HUES48 (cell line): ENCODE measurements around the gene UBP1.
"Not testable (repeated sequence)": the region's sequence is repeated elsewhere in the genome, so short reads cannot be mapped to it uniquely, and the experiment has no call there.

Source experiments
- H3K27ac ChIP-seq: one replicate; pipeline ENCODE4 v1.7.0; 2013; ENCODE audit warnings: low read depth, low read length, inconsistent platforms
- H3K27me3 ChIP-seq: 2 replicates; pipeline ENCODE4 v1.6.1; 2013; ENCODE audit warnings: mild to moderate bottlenecking, low read length; ENCODE audit not compliant: control insufficient read depth, insufficient read depth
- H3K36me3 ChIP-seq: 2 replicates; pipeline ENCODE4 v1.6.1; 2013; ENCODE audit warnings: low read length; ENCODE audit not compliant: control insufficient read depth, insufficient read depth
- H3K4me1 ChIP-seq: 2 replicates; pipeline ENCODE4 v1.6.1; 2013; ENCODE audit warnings: mild to moderate bottlenecking, low read length; ENCODE audit not compliant: control insufficient read depth, insufficient read depth
- H3K4me3 ChIP-seq: 2 replicates; pipeline ENCODE4 v1.5.1; 2013; ENCODE audit warnings: mild to moderate bottlenecking, low read depth, low read length
- H3K9ac ChIP-seq: 2 replicates; pipeline ENCODE4 v1.6.1; 2013; ENCODE audit warnings: mild to moderate bottlenecking, low read depth, low read length, moderate library complexity
- H3K9me3 ChIP-seq: 2 replicates; pipeline ENCODE4 v1.6.1; 2013; ENCODE audit warnings: low read length; ENCODE audit not compliant: control insufficient read depth, insufficient read depth

The UBP1 gene

GRCh38 chr3:33364060-33364459, 76.1 kb downstream of the UBP1 start:
- Histone ChIP-seq H3K27me3 (no peaks in the 10 kb centered on the region), H3K36me3 (no peaks in the 10 kb centered on the region), H3K27ac (no peak overlapping the region), H3K4me3 (no peak overlapping the region), H3K9ac (no peak overlapping the region), H3K4me1 (no peaks in the 10 kb centered on the region), H3K9me3 (no peaks in the 10 kb centered on the region)

- Histone ChIP-seq H3K27ac (no peak overlapping the region), H3K36me3 (no peaks in the 10 kb centered on the region), H3K4me1 (no peaks in the 10 kb centered on the region), H3K27me3 (no peaks in the 10 kb centered on the region), H3K9ac (no peak overlapping the region), H3K4me3 (no peak overlapping the region), H3K9me3 (no peaks in the 10 kb centered on the region)
These were observed 76.9 kb downstream of the UBP1 start for GRCh38 chr3:33363113-33363800.

GRCh38 chr3:33360136-33360825, 79.9 kb downstream of the UBP1 start:
- Histone ChIP-seq H3K27me3 (no peaks in the 10 kb centered on the region), H3K4me1 (no peaks in the 10 kb centered on the region), H3K9ac (no peak overlapping the region), H3K36me3 (no peaks in the 10 kb centered on the region), H3K27ac (no peak overlapping the region), H3K9me3 (no peaks in the 10 kb centered on the region), H3K4me3 (no peak overlapping the region)

GRCh38 chr3:33358172-33358781, 81.9 kb downstream of the UBP1 start:
- H3K4me1 ChIP-seq: no peaks in the 10 kb centered on the region
- no peaks in the 10 kb centered on the region for H3K27me3 ChIP-seq
- no peak overlapping the region for H3K4me3 ChIP-seq
- H3K36me3 ChIP-seq: no peaks in the 10 kb centered on the region
- H3K9me3 ChIP-seq: no peaks in the 10 kb centered on the region
- H3K27ac ChIP-seq: no peak overlapping the region
- H3K9ac ChIP-seq: no peak overlapping the region

GRCh38 chr3:33355611-33356010, 84.6 kb downstream of the UBP1 start:
- no peaks in the 10 kb centered on the region for H3K27me3 ChIP-seq
- no peak overlapping the region for H3K4me3 ChIP-seq
- H3K27ac ChIP-seq: no peak overlapping the region
- H3K4me1 ChIP-seq: no peaks in the 10 kb centered on the region
- no peak overlapping the region for H3K9ac ChIP-seq
- H3K9me3 ChIP-seq: no peaks in the 10 kb centered on the region
- no peaks in the 10 kb centered on the region for H3K36me3 ChIP-seq

GRCh38 chr3:33339758-33340157, 100.4 kb downstream of the UBP1 start:
- peaks cover 7% of the 10 kb centered on the region for H3K4me1 ChIP-seq
- no peaks in the 10 kb centered on the region for H3K27me3 ChIP-seq
- no peak overlapping the region for H3K9ac ChIP-seq
- no peaks in the 10 kb centered on the region; the same call in none of the 2 replicates for H3K9me3 ChIP-seq
- no peak overlapping the region for H3K4me3 ChIP-seq
- H3K27ac ChIP-seq: no peak overlapping the region
- H3K36me3 ChIP-seq: no peaks in the 10 kb centered on the region

- H3K9ac ChIP-seq, H3K36me3 ChIP-seq, H3K27me3 ChIP-seq, H3K27ac ChIP-seq, H3K9me3 ChIP-seq, H3K4me3 ChIP-seq, H3K4me1 ChIP-seq: not testable (repeated sequence)
These were observed 101.2 kb downstream of the UBP1 start for GRCh38 chr3:33338936-33339465.
